GM15510 (cell line): ENCODE data around the gene GNG5.

Experiments
- POLR2A ChIP-seq: IDR thresholded peaks from 3 replicates; pipeline ENCODE4 v1.6.1; 2011; ENCODE audit warnings: borderline replicate concordance; ENCODE audit not compliant: insufficient read length; ENCODE audit errors: extremely low read depth

The GNG5 gene

DNA sequence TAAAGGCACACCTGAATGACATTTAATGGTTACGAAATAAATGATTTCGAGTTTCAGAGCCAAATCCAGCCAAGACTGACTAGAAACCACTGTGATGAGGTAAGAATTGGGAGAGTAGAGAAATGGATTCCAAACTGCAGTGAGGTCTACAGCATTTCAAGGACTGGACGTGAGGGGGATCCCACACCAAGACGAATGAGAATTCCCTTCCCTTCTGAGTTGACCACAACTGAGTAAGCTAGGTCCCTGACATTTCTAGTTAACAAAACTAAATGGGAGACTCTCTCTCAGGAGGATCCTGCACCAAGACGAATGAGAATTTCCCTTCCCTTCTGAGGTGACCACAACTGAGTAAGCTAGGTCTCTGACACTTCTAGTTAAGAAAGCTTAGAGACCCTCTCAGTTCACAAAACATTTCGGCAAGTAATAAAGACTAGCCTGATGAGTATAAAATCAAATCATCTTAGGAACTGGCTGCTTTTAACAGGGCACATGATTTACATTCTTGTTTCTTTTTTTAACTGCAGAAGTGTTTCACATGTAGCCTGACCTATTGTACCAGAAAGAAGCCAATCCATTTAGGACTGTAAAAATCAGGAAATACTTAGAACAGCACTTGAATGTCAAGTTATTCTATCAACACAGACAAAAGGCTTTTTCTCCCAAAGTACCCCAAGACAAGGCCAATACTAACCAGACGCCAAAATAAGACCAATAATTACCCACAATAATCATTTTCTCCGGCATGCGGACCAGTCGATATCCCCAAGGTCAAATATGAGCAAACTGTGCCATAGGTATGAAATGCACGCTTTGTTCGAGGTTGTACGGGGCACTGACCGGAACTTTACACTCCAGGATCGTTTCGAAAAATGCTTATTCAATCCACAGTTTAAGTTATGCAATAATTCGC is 1.5 kb downstream of the GNG5 start:
- no peak for TF ChIP-seq POLR2A

DNA sequence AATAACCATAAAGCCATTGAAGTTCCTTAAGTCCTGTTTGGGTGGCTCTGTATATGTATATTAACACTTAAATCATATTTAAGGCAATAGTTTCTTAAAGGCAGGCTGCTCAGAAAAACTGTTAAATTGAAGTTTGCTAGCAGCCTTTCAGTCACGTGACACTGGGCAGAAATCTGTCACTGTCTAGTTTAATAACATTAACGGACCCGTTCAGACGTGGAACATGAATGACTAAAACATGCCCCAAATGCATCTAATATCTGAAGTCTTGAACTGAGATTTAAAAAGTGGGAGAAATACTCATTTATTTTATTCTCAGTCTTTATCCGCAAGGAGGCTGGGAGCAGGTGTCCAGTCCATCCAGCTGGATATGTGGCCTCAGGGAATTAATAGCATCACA is 3.5 kb downstream of the GNG5 start:
- no peak for TF ChIP-seq POLR2A

DNA sequence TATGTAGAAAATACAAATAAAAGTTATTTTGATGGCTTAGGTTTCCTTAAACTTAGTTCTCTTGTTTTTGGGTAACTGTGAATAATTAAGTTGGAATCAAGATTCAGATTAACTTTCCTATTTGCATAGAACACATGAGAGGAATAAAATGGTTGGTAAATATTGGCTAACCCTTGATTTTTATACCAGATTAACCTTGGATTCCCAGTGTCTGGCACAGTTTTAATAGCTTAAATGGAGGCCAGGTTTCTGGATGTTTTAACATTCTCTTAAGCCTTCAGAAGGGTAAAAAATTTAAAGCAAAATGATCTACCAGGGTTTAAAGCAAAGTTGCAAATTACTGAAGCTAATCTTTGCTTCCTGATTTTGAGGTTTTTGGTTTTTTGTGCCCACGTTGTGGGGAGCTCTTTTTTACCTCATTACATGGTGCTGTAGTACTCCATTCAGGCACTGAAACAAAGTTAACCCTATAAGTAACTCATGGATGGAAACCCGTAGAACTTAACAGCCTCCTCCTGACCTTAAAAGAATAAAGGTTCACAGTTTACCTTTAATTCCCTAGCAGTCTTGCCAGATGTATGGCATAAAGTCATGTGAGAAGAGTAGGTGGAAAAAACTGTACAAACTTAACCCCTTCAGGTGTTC is 8.6 kb downstream of the GNG5 start:
- no peak for TF ChIP-seq POLR2A

DNA sequence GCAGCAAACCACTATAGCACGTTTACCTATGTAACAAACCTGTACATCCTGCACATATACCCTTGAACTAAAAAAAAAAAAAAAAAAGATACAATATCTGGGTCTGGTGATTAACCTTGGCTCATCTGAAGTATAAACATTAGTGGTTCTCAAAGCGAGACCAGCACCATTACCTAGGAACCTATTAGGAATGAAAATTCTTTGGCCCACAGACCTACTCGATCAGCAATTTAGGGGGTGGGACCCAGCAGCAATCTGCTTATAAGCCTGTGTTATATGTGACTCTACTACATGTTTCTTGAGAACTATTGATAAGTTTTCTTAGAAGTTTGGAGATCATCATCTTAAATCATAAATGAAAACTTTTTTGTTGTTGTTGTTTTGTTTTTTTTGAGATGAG is 9.9 kb downstream of the GNG5 start:
- TF ChIP-seq POLR2A, result no peak

DNA sequence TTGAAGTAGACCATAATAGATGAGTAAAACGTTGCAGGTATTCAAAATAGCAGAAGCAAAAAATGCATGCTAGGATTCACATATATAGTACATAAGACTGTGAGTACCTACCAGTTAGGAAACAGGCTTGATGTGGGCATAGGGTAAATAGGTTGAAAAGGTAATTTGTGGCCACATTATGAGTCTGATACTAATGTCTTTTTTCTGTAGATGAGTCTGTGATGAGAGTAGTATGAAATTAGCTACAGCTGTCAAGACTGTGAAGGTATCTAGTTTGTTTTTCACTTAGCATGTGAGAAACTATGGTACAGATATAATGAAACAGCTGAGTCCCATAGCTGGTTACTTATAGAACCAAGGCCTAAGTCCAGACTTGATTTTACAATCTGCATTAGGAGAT is 12.6 kb downstream of the GNG5 start:
- no peak for TF ChIP-seq POLR2A

DNA sequence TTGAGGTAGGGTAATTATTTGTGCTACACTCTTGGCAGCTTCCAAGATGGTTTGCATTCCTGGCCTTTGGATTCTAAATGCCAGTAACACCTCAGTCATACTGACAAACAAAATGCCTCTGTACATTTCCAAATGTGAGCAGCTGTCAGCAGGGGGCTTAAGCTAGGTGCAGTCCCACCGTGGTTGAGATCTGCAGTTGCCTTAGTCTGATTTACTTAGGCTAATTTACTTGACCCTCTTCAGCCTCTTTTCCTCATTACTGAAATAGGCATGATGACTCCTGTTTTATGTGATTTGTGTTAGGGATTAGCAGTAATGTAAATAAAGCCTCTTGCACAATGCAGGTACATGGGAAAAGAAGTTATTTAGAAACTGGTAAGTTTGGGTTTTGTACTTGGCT is 13.7 kb downstream of the GNG5 start:
- no peak for TF ChIP-seq POLR2A

DNA sequence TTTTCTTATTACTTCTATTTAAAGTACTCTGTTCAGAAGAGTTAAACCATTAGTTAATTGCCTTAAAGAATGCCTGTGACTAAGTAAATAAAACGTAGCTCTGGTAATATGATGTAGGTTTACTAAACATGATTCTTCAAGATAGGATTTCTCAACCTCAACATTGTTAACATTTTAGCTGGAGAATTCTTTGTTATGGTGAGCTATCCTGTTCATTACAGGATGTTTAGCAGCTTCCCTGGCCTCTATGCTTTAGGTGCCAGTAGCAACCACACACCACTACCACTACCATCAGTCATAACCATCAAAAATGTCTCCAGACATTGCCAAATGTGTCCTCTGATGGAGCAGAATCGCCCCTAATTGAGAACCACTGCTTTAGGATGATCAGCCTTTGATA is 16.6 kb downstream of the GNG5 start:
- no peak for TF ChIP-seq POLR2A

DNA sequence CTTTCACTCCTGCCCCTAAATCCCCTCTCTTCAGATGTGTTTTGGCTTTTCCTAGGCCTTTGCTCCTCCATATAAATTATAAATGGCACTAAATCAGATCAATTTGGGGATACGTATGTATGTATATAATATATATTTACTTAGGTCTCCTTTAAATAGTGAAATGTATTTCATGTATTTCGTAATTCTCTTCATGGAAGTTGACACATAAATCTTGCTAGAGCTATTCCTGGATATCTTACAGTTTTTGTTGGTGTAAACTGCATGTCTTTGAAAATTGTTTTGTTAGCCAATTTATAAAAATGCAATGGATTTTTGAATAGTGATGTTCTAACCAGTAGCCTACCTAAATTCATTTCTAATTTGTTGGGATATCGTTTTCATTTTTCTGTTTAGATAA is 18.3 kb downstream of the GNG5 start:
- TF ChIP-seq POLR2A, result no peak

DNA sequence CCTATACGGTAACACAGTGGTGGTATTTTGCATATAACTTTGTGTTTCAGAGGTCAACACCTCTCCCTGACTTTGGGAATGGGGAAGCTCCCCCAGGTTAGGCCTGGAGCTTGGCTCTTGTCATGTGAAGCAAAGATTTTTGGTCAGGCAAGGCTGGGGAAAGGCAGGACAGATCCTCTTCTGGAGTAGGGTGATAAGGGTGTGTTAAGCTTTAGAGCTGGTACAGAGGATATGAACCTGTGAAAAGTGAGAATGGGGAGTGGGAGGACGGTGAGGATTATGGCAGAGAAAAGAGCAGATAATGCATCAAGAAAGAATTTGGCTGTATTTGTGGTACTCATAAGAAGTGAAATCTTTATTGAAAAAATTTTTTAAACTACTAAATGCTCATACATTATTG is 25.1 kb downstream of the GNG5 start:
- TF ChIP-seq POLR2A, result no peak

DNA sequence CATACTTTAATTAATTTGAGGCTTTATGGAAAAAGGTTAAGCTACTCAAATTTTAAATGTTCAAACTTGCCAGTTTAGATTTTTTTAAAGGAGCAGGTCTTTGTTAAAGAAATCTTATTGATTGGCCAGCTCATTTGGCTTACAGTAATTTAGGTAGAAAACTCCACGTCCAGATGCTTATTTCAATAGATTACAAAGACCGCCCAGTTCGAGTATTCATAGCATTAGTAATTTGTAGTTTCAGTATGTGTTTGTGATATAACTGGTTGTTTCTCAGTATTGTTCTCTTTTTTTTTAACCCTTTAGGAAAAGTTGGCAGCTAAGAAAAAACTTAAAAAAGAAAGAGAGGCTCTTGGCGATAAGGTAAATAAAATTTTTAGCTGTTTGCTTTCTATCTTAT is 25.7 kb downstream of the GNG5 start:
- TF ChIP-seq POLR2A, result no peak

DNA sequence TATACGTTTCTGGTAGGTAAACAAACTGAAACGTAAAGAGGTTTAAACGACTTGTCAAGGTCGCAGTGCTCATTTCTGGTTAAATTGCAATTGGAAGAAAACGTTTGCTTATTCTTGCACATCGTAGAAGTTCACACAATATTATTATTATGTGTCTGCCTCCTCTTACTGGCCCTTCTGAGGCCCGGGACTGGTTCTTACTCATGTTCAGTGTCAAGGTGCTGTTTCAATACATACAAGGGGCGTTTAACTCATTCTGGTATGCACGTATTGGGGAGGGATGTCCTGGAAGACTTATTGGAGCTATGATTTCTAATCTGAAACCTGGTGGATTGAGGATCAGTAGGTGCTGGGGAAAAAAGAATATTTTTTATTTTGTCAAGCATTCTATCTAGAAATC is 26.4 kb downstream of the GNG5 start:
- no peak for TF ChIP-seq POLR2A

DNA sequence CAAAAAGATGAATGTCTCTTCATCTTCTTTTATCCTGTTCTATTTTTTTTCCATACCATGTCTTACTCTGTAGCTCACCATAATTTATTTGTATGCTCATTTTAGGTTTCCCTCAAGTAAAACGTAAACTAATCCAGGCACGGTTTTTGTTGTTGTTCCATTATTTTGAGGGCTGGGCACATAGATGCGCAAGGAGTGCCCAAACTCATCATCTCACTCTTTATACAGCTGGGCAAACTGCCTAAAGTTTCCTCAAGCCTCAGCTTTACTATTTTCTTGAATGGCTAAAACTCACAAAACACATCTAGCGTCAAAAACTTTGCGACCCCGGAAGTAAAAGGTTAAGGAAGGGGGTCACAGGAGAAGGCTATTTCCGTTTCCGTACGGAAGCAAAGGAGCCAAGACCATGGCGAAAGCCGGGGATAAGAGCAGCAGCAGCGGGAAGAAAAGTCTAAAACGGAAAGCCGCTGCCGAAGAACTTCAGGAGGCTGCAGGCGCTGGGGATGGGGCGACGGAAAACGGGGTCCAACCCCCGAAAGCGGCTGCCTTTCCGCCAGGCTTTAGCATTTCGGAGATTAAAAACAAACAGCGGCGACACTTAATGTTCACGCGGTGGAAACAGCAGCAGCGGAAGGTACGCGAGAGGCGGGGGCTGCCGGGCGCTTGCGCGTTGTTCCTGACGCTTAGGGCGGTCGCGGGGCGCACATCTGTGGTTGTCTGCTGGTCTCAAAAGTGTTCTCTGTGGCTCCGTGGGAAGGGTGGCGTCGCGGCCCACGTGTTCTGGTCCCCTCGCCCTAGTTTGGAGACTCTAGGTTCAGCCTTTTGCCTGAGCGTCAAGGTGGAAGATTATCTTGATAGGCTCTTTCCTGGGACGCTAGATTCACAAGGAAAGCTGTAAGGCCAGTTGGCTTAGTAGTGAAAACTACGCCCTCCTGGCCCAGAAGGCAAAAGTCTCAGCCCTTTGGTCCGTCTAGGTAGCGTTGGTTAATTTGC is 27.2 kb downstream of the GNG5 start, which contains the start of gene RPF1:
TSS of gene RPF1 (plus strand) at position 391 of the 993 bp plus-strand sequence. CDS start at position 407, 16 bp downstream.
- peak; percentile 66 for TF ChIP-seq POLR2A

DNA sequence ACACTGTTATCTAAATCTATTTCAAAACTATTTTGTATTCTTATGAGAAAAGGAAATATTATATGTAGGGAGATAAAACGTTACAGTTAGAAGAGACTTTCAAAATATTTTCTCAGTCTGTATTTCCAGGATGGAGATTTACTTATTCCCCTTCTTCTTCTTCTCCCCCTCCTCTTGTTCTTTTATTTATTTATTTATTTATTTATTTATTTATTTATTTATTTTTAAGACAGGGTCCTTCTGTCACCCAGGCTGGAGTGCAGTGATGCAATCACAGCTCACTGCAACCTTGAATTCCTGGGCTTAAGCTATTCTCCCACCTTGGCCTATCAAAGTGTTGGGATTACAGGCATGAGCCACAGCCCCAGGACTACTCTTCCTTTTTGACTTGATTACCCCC is 30.2 kb downstream of the GNG5 start:
- TF ChIP-seq POLR2A, result no peak

DNA sequence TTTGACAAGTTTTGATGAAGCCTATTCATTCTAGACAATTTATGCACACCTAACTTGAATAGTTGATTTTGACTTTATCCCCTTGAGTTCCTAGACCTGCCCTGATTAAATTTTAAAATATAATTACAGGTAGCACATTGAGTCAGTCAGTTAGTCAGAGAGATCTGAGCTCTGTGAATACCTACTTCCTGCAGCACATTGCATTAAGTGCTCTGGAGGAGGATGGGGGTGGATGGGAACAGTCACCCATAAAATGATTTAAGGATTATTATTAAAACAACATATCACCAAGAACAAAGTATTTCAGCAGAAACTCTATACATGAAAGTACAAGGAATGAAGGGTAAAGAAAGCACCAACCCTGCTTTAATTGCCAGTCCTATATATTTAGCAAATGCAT is 39.1 kb downstream of the GNG5 start:
- no peak for TF ChIP-seq POLR2A

DNA sequence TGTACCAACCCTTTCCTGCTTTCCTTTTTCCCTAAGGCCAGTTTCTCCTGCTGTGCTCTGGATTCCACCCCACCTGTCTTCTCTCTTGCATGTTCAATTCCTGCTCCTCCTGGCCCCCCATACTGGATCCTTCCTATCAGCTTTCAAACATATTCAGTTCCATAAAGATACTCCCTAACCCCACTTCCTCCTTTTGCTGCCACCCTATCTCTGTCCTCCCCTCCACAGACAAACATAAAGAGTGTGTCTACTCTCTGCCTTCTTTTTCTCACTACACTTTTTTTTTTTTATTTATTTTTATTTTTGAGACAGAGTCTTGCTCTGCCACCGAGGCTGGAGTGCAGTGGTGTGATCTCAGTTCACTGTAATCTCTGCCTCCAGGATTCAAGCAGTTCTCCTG is 44.3 kb downstream of the GNG5 start:
- TF ChIP-seq POLR2A, result no peak
